HepG2 (cell line): ENCODE measurements around the gene STMND1. TPM values are rescaled to one million over a fixed set of nuclear protein-coding genes. Genes with fewer than 3 reads are reported as not detected.

Source experiments
- ATAC-seq: fragments of 200-7000 bp; cut with Tn5 transposase; 3 replicates; pipeline ENCODE4 v1.9.1; 2020; ENCODE audit warnings: mild to moderate bottlenecking, moderate library complexity
- BruUV-seq: library from RNA; stranded (reverse); fragments of 400-500 nt; replicated peaks from 2 replicates; lab custom pipeline; 2021; lab: Mats Ljungman, UMichigan
- CTCF ChIA-PET: fragments of 300-600 bp; formaldehyde crosslinking; extraction: SDS; loops from one replicate; lab custom pipeline; 2021; ENCODE audit warnings: low total read pairs, inconsistent platforms, low intra/inter-chr PET ratio; lab: Yijun Ruan, JAX
- POLR2A ChIA-PET: fragments of 350-600 bp; sonication (Branson Sonifier 250); formaldehyde crosslinking; loops from one replicate; lab custom pipeline; 2020; ENCODE audit warnings: antibody characterized with exemption, inconsistent platforms; lab: Yijun Ruan, JAX
- DNase-seq: peaks from one replicate; pipeline ENCODE4 v3.0.0-alpha.2; 2015; ENCODE audit warnings: low spot score
- FAIRE-seq: peaks from 3 replicates; lab custom pipeline; 2011; peaks lifted over from hg19 to GRCh38; lab: Jason Lieb, UNC
- H2AFZ ChIP-seq: one replicate; pipeline ENCODE4 v1.6.1; 2011; ENCODE audit warnings: low read length, inconsistent platforms
- H3K27ac ChIP-seq: fragments of 300-600 bp; 3 replicates; pipeline ENCODE4 v1.8.0; 2011; ENCODE audit warnings: mixed run types, mild to moderate bottlenecking, mixed read lengths, low read length, inconsistent platforms; ENCODE audit not compliant: insufficient read depth; ENCODE audit errors: extremely low read length
- H3K27me3 ChIP-seq, 2 experiments: fragments of 200-600 bp in 1 of 2; 2 replicates in 1 of 2; 3 replicates in 1 of 2; pipeline versions ENCODE4 v1.6.0 to v1.8.0; 2011; ENCODE audit warnings: low read length in 2 of 2, mild to moderate bottlenecking in 2 of 2, moderate library complexity in 2 of 2, inconsistent platforms in 1 of 2; ENCODE audit not compliant: insufficient read depth in 2 of 2, control insufficient read depth in 1 of 2
- H3K36me3 ChIP-seq, 2 experiments: fragments of 200-600 bp in 1 of 2; replicated peaks in 1 of 2; 2 replicates in 1 of 2; 3 replicates in 1 of 2; pipeline versions ENCODE4 v1.5.1 to v1.8.0; 2011; ENCODE audit warnings: low read length in 2 of 2, inconsistent platforms in 1 of 2; ENCODE audit not compliant: insufficient read depth in 2 of 2, control insufficient read depth in 1 of 2
- H3K4me1 ChIP-seq: 2 replicates; pipeline ENCODE4 v1.5.1; 2012; ENCODE audit warnings: low read length, inconsistent platforms; ENCODE audit not compliant: insufficient read depth
- H3K4me2 ChIP-seq: 2 replicates; pipeline ENCODE4 v1.6.0; 2011; ENCODE audit warnings: low read depth, low read length, inconsistent platforms
- H3K4me3 ChIP-seq, 3 experiments: fragments of 200-600 bp in 1 of 3; sonication (generic), shearing (Covaris generic) in 1 of 3; replicated peaks in 1 of 3; 2 replicates each; pipeline ENCODE4 v1.5.1; 2011 to 2016; ENCODE audit warnings: low read length in 3 of 3, inconsistent platforms in 2 of 3, low read depth in 2 of 3, mild to moderate bottlenecking in 2 of 3, control low read depth in 1 of 3, mixed read lengths in 1 of 3; ENCODE audit not compliant: insufficient read depth in 1 of 3
- H3K79me2 ChIP-seq: one replicate; pipeline ENCODE4 v1.6.1; 2011; ENCODE audit warnings: low read length, inconsistent platforms; ENCODE audit not compliant: insufficient read depth
- H3K9ac ChIP-seq: 2 replicates; pipeline ENCODE4 v1.6.0; 2011; ENCODE audit warnings: mild to moderate bottlenecking, low read depth, low read length, inconsistent platforms; ENCODE audit not compliant: insufficient read depth
- H3K9me3 ChIP-seq: 2 replicates; pipeline ENCODE4 v1.5.1; 2012; ENCODE audit warnings: mild to moderate bottlenecking, low read length
- H4K20me1 ChIP-seq: 2 replicates; pipeline ENCODE4 v1.6.0; 2011; ENCODE audit warnings: inconsistent platforms, mild to moderate bottlenecking, low read length, moderate library complexity; ENCODE audit not compliant: insufficient read depth
- ASH2L ChIP-seq: fragments of 300-600, 200-600 bp; sonication (generic); IDR thresholded peaks from 2 replicates; pipeline ENCODE4 v1.7.0; 2017; ENCODE audit warnings: low read depth, mild to moderate bottlenecking, moderate library complexity, mixed read lengths, low read length; ENCODE audit not compliant: insufficient read length
- HCFC1 ChIP-seq: fragments of 150-350 bp; IDR thresholded peaks from 2 replicates; pipeline ENCODE4 v1.6.1; 2014; ENCODE audit warnings: low read depth, low read length
- MED13 ChIP-seq: sonication (generic); formaldehyde crosslinking; IDR thresholded peaks from 2 replicates; pipeline ENCODE4 v1.5.0; 2020; ENCODE audit warnings: missing genetic modification reagents
- NR2F2 ChIP-seq: IDR thresholded peaks from 2 replicates; pipeline ENCODE4 v1.6.1; 2012; ENCODE audit warnings: low read depth, inconsistent platforms, borderline replicate concordance
- SIX1 ChIP-seq: sonication (generic); formaldehyde crosslinking; IDR thresholded peaks from 2 replicates; pipeline ENCODE4 v1.4.0; 2020; ENCODE audit warnings: missing genetic modification reagents, borderline replicate concordance
- ZFY ChIP-seq: sonication (generic); formaldehyde crosslinking; IDR thresholded peaks from 2 replicates; pipeline ENCODE4 v1.4.0; 2020; ENCODE audit warnings: missing genetic modification reagents
- ZNF160 ChIP-seq: sonication (generic); formaldehyde crosslinking; IDR thresholded peaks from 2 replicates; pipeline ENCODE4 v1.8.0; 2022; ENCODE audit warnings: mild to moderate bottlenecking, inconsistent platforms, missing genetic modification reagents
- ZNF264 ChIP-seq: sonication (generic); formaldehyde crosslinking; IDR thresholded peaks from 2 replicates; pipeline ENCODE4 v1.4.0; 2020; ENCODE audit warnings: missing genetic modification reagents
- ZNF546 ChIP-seq: sonication (generic); formaldehyde crosslinking; conservative IDR thresholded peaks from 2 replicates; pipeline ENCODE4 v1.8.1; 2023; ENCODE audit warnings: mild to moderate bottlenecking, missing genetic modification reagents
- ZNF550 ChIP-seq: sonication (generic); formaldehyde crosslinking; IDR thresholded peaks from 2 replicates; pipeline ENCODE4 v1.4.0; 2020; ENCODE audit warnings: mild to moderate bottlenecking, missing genetic modification reagents, borderline replicate concordance
- ZNF564 ChIP-seq: sonication (generic); formaldehyde crosslinking; IDR thresholded peaks from 2 replicates; pipeline ENCODE4 v1.8.1; 2023; ENCODE audit warnings: mild to moderate bottlenecking, missing genetic modification reagents
- ZNF709 ChIP-seq: sonication (generic); formaldehyde crosslinking; IDR thresholded peaks from 2 replicates; pipeline ENCODE4 v1.5.0; 2020; ENCODE audit warnings: mild to moderate bottlenecking, missing genetic modification reagents
- ZNF792 ChIP-seq: IDR thresholded peaks from 2 replicates; pipeline ENCODE4 v1.6.1; 2016
- ZNF891 ChIP-seq: sonication (generic); formaldehyde crosslinking; IDR thresholded peaks from 2 replicates; pipeline ENCODE4 v1.5.0; 2020; ENCODE audit warnings: mild to moderate bottlenecking, missing genetic modification reagents
- WGBS: methylation state at CpG from one replicate; pipeline ENCODE4 v1.1.6; 2017; ENCODE audit warnings: low lambda C conversion rate; 5-methylcytosine and 5-hydroxymethylcytosine counted together
- in situ Hi-C: cut with HindIII; loops from 2 replicates; pipeline ENCODE4 v1.10.0; 2017; ENCODE audit warnings: low pct_unique_long_range_greater_than_20kb; ENCODE audit not compliant: extremely low pct_ligation_motif_present
- intact Hi-C: fragments of 100-400 bp; cut with micrococcal nuclease; formaldehyde crosslinking; loops from one replicate; pipeline ENCODE4 v1.10.0; 2022; ENCODE audit not compliant: unreplicated experiment
- polyA plus RNA-seq, 8 experiments: library from polyadenylated mRNA; depleted of rRNA in 3 of 8; stranded (reverse) in 7 of 8; unstranded in 1 of 8; fragments of >200 nt; fragmentation: Illumina TruSeq in 4 of 8; extraction: Trizol in 4 of 8; gene quantifications; 2 replicates each; pipeline versions ENCODE4 v1.2.1 to v1.2.3, GENCODE V29; 2011 to 2016; ENCODE audit warnings: low read depth in 4 of 8, missing spikeins in 1 of 8, mixed read lengths in 1 of 8; ENCODE audit not compliant: insufficient read depth in 1 of 8
- total RNA-seq, 5 experiments: library from RNA; depleted of rRNA; stranded (reverse); fragments of >200 nt; fragmentation: Illumina TruSeq; extraction: Trizol; gene quantifications; 2 replicates each; pipeline ENCODE4 v1.2.3, GENCODE V29; 2016; ENCODE audit warnings: low read depth in 1 of 5
- TF ChIP-seq, protein P1 (sequence below): sonication (generic); formaldehyde crosslinking; IDR thresholded peaks from 2 replicates; pipeline ENCODE4 v1.5.1; 2020; ENCODE audit warnings: mild to moderate bottlenecking, missing genetic modification reagents

STMND1 gene
- total and polyA plus RNA-seq, 2 of the 13 experiments (the other 11 are each of a cell fraction or from before 2014, with no cell fraction given) = not detected

GRCh38 chr6:17144016-17144415, 42.2 kb downstream of the STMND1 start:
- Histone ChIP-seq H3K9me3 (0 out of 2 replicates have a peak, but pooled peaks cover 7% of the 10 kb centered on the region), H3K4me1 (no peaks in the 10 kb centered on the region), H2AFZ (no peak overlapping the region), H3K27me3 (no peaks in the 10 kb centered on the region), H3K36me3 (no peaks in the 10 kb centered on the region), H3K9ac (no peak overlapping the region), H3K4me3 (no peak overlapping the region), H3K4me2 (no peak overlapping the region), H3K27ac (no peak overlapping the region), H3K79me2 (no peaks in the 10 kb centered on the region), H4K20me1 (no peaks in the 10 kb centered on the region)
- ChIA-PET POLR2A (no interaction called here), CTCF (no interaction called here)
- intact Hi-C loops (no loop called here), in situ Hi-C loops (no loop called here)
- 76% methylated on average over 1 of the region's 1 CpG for WGBS
- FAIRE-seq (no peak), DNase-seq (no peak), ATAC-seq (no peak)
- TF ChIP-seq ZNF792 (CRISPR knock-in tag) (no peak), ZNF891 (CRISPR knock-in tag) (no peak), ZNF550 (CRISPR knock-in tag) (no peak), ZNF546 (no peak), ZNF160 (peak; percentile 96), NR2F2 (no peak)
- BruUV-seq = no TSS peak

- CTCF ChIA-PET = no interaction called here
- peaks cover 26% of the 10 kb centered on the region for H3K9me3 ChIP-seq
- no peak for DNase-seq
- no peaks in the 10 kb centered on the region; a peak in 1 of 5 replicates for H3K27me3 ChIP-seq
- H2AFZ ChIP-seq = no peak overlapping the region
- H3K27ac ChIP-seq = no peak overlapping the region
- TF ChIP-seq HCFC1 (no peak), ZNF564 (CRISPR knock-in tag) (no peak), SIX1 (CRISPR knock-in tag) (no peak), ZFY (CRISPR knock-in tag) (no peak), MED13 (CRISPR knock-in tag) (no peak), ZNF264 (CRISPR knock-in tag) (no peak), ZNF792 (CRISPR knock-in tag) (no peak), ASH2L (no peak), ZNF709 (CRISPR knock-in tag) (no peak)
- TF ChIP-seq, protein P1, sequence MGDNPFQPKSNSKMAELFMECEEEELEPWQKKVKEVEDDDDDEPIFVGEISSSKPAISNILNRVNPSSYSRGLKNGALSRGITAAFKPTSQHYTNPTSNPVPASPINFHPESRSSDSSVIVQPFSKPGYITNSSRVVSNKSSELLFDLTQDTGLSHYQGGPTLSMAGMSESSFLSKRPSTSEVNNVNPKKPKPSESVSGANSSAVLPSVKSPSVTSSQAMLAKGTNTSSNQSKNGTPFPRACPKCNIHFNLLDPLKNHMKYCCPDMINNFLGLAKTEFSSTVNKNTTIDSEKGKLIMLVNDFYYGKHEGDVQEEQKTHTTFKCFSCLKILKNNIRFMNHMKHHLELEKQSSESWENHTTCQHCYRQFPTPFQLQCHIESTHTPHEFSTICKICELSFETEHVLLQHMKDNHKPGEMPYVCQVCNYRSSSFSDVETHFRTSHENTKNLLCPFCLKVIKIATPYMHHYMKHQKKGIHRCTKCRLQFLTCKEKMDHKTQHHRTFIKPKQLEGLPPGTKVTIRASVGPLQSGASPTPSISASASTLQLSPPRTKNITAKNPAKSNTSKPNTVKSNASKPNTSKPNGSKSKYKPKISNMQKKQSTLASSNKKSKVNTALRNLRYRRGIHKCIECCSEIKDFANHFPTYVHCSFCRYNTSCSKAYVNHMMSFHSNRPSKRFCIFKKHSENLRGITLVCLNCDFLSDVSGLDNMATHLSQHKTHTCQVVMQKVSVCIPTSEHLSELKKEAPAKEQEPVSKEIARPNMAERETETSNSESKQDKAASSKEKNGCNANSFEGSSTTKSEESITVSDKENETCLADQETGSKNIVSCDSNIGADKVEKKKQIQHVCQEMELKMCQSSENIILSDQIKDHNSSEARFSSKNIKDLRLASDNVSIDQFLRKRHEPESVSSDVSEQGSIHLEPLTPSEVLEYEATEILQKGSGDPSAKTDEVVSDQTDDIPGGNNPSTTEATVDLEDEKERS (CRISPR knock-in tag) = no peak
- TF ChIP-seq, all 625 proteins: peak for 0
- Histone ChIP-seq H3K4me3 (no peak overlapping the region), H3K36me3 (no peaks in the 10 kb centered on the region), H3K9ac (no peak overlapping the region), H3K4me1 (peaks cover 7% of the 10 kb centered on the region), H3K79me2 (no peaks in the 10 kb centered on the region), H4K20me1 (no peaks in the 10 kb centered on the region), H3K4me2 (no peak overlapping the region)
- POLR2A ChIA-PET = no interaction called here
- no TSS peak for BruUV-seq
- 23% methylated on average over 2 of the region's 2 CpGs for WGBS
- FAIRE-seq (no peak), ATAC-seq (no peak)
- intact Hi-C loops = no loop called here
- in situ Hi-C loops = no loop called here
These were observed 47.7 kb downstream of the STMND1 start for GRCh38 chr6:17149571-17149970.
